Measurements from ENCODE around the gene DDX43.

DNA sequence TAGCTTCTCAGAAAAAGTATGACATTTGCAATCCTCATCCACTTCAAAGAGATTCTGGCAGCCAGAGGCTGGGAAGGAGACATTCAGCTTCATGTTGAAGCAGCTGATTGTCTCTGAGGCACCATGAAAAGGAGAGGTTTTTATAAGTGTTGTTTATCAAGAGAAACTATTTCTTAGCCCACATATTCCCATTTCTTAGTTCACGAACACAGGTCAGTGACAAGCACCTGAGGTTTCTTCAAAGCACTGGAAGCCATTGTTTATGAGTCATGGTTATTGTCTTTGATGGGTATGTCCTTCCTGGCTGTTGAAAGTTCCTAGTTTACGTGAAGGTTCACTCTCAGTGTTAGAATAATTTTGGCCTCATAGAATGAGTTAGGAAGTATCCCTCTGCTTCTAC lies 3.0 kb upstream of the DDX43 start:
- TF ChIP-seq POLR2A (IDR thresholded peaks at IDR 0.05) = no peak
- TF ChIP-seq EP300 (IDR thresholded peaks at IDR 0.05) = no peak
